GM23338 (cell line): ENCODE results near the gene F8. TPM values are rescaled to one million over a fixed set of nuclear protein-coding genes. Genes with fewer than 3 reads are reported as not detected.
A peak's percentile ranks its signal among the peaks of the same experiment; 100 is the strongest.
"Not testable (repeated sequence)": the region's sequence is repeated elsewhere in the genome, so short reads cannot be mapped to it uniquely, and the experiment has no call there.

ENCODE experiments used
- ATAC-seq: fragments of 200-7000 bp; cut with Tn5 transposase; 3 replicates; pipeline ENCODE4 v1.9.1; 2020
- DNase-seq: peaks from one replicate; pipeline ENCODE4 v3.0.0-alpha.2; 2015; ENCODE audit warnings: low spot score
- H2AFZ ChIP-seq: fragments of 200-600 bp; sonication (generic); 2 replicates; pipeline ENCODE4 v1.8.0; 2016; ENCODE audit warnings: antibody characterized with exemption, mild to moderate bottlenecking, moderate library complexity
- H3F3A ChIP-seq: fragments of 200-600 bp; sonication (generic); replicated peaks from 2 replicates; pipeline ENCODE4 v1.8.0; 2017; ENCODE audit warnings: antibody characterized with exemption, mixed run types, low read depth
- H3K27ac ChIP-seq: fragments of 200-600 bp; sonication (generic); 2 replicates; pipeline ENCODE4 v1.6.1; 2016; ENCODE audit warnings: low read depth
- H3K27me3 ChIP-seq: fragments of 200-600 bp; sonication (generic); 2 replicates; pipeline ENCODE4 v1.8.0; 2016; ENCODE audit warnings: mild to moderate bottlenecking, mixed run types, moderate library complexity; ENCODE audit not compliant: insufficient read depth
- H3K36me3 ChIP-seq: fragments of 200-600 bp; sonication (generic); 2 replicates; pipeline ENCODE4 v1.8.0; 2016; ENCODE audit warnings: mild to moderate bottlenecking; ENCODE audit not compliant: insufficient read depth
- H3K4me1 ChIP-seq: fragments of 200-600 bp; sonication (generic); 2 replicates; pipeline ENCODE4 v1.8.0; 2016; ENCODE audit warnings: mild to moderate bottlenecking, moderate library complexity; ENCODE audit not compliant: insufficient read depth
- H3K4me2 ChIP-seq: fragments of 200-600 bp; sonication (generic); 2 replicates; pipeline ENCODE4 v1.7.1; 2017; ENCODE audit warnings: mixed run types
- H3K4me3 ChIP-seq: fragments of 200-600 bp; sonication (generic); 2 replicates; pipeline ENCODE4 v1.6.1; 2016; ENCODE audit warnings: mixed run types
- H3K79me2 ChIP-seq: fragments of 200-600 bp; sonication (generic); replicated peaks from 2 replicates; pipeline ENCODE4 v1.8.0; 2017; ENCODE audit warnings: mild to moderate bottlenecking; ENCODE audit not compliant: insufficient read depth
- H3K9me2 ChIP-seq: fragments of 200-600 bp; sonication (generic); 2 replicates; pipeline ENCODE4 v1.8.0; 2017; ENCODE audit not compliant: insufficient read depth
- H4K20me1 ChIP-seq: fragments of 200-600 bp; sonication (generic); replicated peaks from 2 replicates; pipeline ENCODE4 v1.8.0; 2017; ENCODE audit warnings: mild to moderate bottlenecking; ENCODE audit not compliant: insufficient read depth
- H3K27ac Mint-ChIP-seq: 2 replicates; pipeline ENCODE4 v1.8.0; 2020; ENCODE audit warnings: inconsistent platforms, mild to moderate bottlenecking, moderate library complexity, mixed read lengths
- H3K27me3 Mint-ChIP-seq: 3 replicates; pipeline ENCODE4 v1.8.0; 2022; ENCODE audit warnings: low read depth, mild to moderate bottlenecking, moderate library complexity, mixed read lengths, inconsistent platforms; ENCODE audit not compliant: insufficient read depth, poor library complexity
- H3K36me3 Mint-ChIP-seq: 3 replicates; pipeline ENCODE4 v1.8.0; 2021; ENCODE audit warnings: low read depth, mild to moderate bottlenecking, inconsistent platforms, moderate library complexity, mixed read lengths
- H3K4me1 Mint-ChIP-seq: 3 replicates; pipeline ENCODE4 v1.8.0; 2020; ENCODE audit warnings: mild to moderate bottlenecking, inconsistent platforms, mixed read lengths
- H3K4me3 Mint-ChIP-seq: 3 replicates; pipeline ENCODE4 v1.8.0; 2021; ENCODE audit warnings: moderate library complexity, mild to moderate bottlenecking, inconsistent platforms, mixed read lengths
- H3K9me3 Mint-ChIP-seq: 3 replicates; pipeline ENCODE4 v1.8.0; 2020; ENCODE audit warnings: moderate library complexity, mild to moderate bottlenecking, inconsistent platforms, mixed read lengths
- CTCF ChIP-seq, 2 experiments: fragments of 200-600 bp in 1 of 2; sonication (generic) in 1 of 2; conservative IDR thresholded peaks; 2 replicates each; pipeline versions ENCODE4 v1.5.1 to v1.6.1; 2016 to 2017; ENCODE audit warnings: antibody characterized with exemption in 2 of 2, low read depth in 2 of 2, mild to moderate bottlenecking in 2 of 2, moderate library complexity in 1 of 2
- POLR2AphosphoS5 ChIP-seq: IDR thresholded peaks from 2 replicates; pipeline ENCODE4 v1.6.1; 2016; ENCODE audit warnings: antibody characterized with exemption, low read depth
- ZNF462 ChIP-seq: fragments of 250-450 bp; sonication (Bioruptor Pico); IDR thresholded peaks from 2 replicates; pipeline ENCODE4 v1.5.0; 2020; ENCODE audit warnings: mild to moderate bottlenecking, moderate library complexity
- polyA plus RNA-seq: library from polyadenylated mRNA; unstranded; fragments of >200 nt; fragmentation: Nextera tagmentation; extraction: Ambion mirVana; gene quantifications from 2 replicates; pipeline ENCODE4 v1.2.1, GENCODE V29; 2016
- total RNA-seq: library from RNA; depleted of rRNA; stranded (reverse); fragments of >200 nt; shearing (Covaris generic); gene quantifications from 2 replicates; pipeline ENCODE4 v1.2.3, GENCODE V29; 2014

The F8 gene
- total and polyA plus RNA-seq, 2 experiments from 2014 or later: 0.70 to 1.8 TPM

GRCh38 chrX:154955799-154956198, 66.7 kb downstream of the F8 start:
- not testable (repeated sequence) for H3K79me2 ChIP-seq, H3F3A ChIP-seq, ATAC-seq, H3K4me1 Mint-ChIP-seq, H3K9me2 ChIP-seq, H3K27me3 Mint-ChIP-seq, H2AFZ ChIP-seq, H3K4me1 ChIP-seq, H4K20me1 ChIP-seq, H3K4me3 ChIP-seq, H3K27ac ChIP-seq, H3K27me3 ChIP-seq, H3K36me3 ChIP-seq, H3K27ac Mint-ChIP-seq, H3K4me3 Mint-ChIP-seq, DNase-seq, H3K4me2 ChIP-seq
- peaks cover 22% of the 10 kb centered on the region for H3K36me3 Mint-ChIP-seq
- peaks cover 19% of the 10 kb centered on the region for H3K9me3 Mint-ChIP-seq

GRCh38 chrX:154939265-154939664, 83.3 kb downstream of the F8 start:
- H3K36me3 ChIP-seq, H3K79me2 ChIP-seq, H3K27ac Mint-ChIP-seq, ATAC-seq, H3K4me3 Mint-ChIP-seq, H3K27me3 Mint-ChIP-seq, H3K36me3 Mint-ChIP-seq, H3K4me1 ChIP-seq, H3K9me2 ChIP-seq, H3F3A ChIP-seq, H4K20me1 ChIP-seq, H2AFZ ChIP-seq, H3K4me1 Mint-ChIP-seq, H3K27me3 ChIP-seq, DNase-seq, H3K4me3 ChIP-seq, H3K4me2 ChIP-seq, H3K27ac ChIP-seq: not testable (repeated sequence)
- peaks cover 12% of the 10 kb centered on the region for H3K9me3 Mint-ChIP-seq

GRCh38 chrX:154924771-154925170, 97.8 kb downstream of the F8 start:
- not testable (repeated sequence) for H2AFZ ChIP-seq, H3K4me3 Mint-ChIP-seq, H3K79me2 ChIP-seq, H3K27ac ChIP-seq, H3K27me3 Mint-ChIP-seq, H3K4me3 ChIP-seq, H3K36me3 Mint-ChIP-seq, H3K27me3 ChIP-seq, H3K9me2 ChIP-seq, H3K4me1 ChIP-seq, H3K27ac Mint-ChIP-seq, ATAC-seq, H3K4me1 Mint-ChIP-seq, H4K20me1 ChIP-seq, H3K36me3 ChIP-seq, H3K9me3 Mint-ChIP-seq, H3F3A ChIP-seq, DNase-seq, H3K4me2 ChIP-seq

GRCh38 chrX:154918060-154918483, 104.5 kb downstream of the F8 start:
- Mint-ChIP-seq H3K27me3 (peaks cover 4% of the 10 kb centered on the region), H3K27ac (peak overlapping the region; percentile 75; the same call in 1 of the 2 replicates), H3K36me3 (no peaks in the 10 kb centered on the region), H3K4me3 (peak overlapping the region; percentile 59; the same call in 2 of the 3 replicates), H3K4me1 (peaks cover 5% of the 10 kb centered on the region; the same call in 1 of the 3 replicates), H3K9me3 (peaks cover 14% of the 10 kb centered on the region)
- no peaks in the 10 kb centered on the region for H3K9me2 ChIP-seq
- no peaks in the 10 kb centered on the region for H3K36me3 ChIP-seq
- H2AFZ ChIP-seq: peak overlapping the region; percentile 3; the same call in 1 of the 2 replicates
- H3K79me2 ChIP-seq: no peaks in the 10 kb centered on the region
- peak overlapping the region; percentile 34; the same call in 1 of the 2 replicates for H3K4me3 ChIP-seq
- DNase-seq (peak; percentile 72), ATAC-seq (peak; percentile 84)
- H3K27me3 ChIP-seq: no peaks in the 10 kb centered on the region
- no peak overlapping the region for H3K27ac ChIP-seq
- no peak overlapping the region for H3K4me2 ChIP-seq
- H3F3A ChIP-seq: no peaks in the 10 kb centered on the region
- no peaks in the 10 kb centered on the region for H4K20me1 ChIP-seq
- H3K4me1 ChIP-seq: no peaks in the 10 kb centered on the region
- TF ChIP-seq CTCF (conservative IDR thresholded peaks at IDR 0.05; ENCODE audit: low read depth in 2 of 2): peak; percentile 67 to 78
- no peak for TF ChIP-seq POLR2AphosphoS5
- no peak for TF ChIP-seq ZNF462
